ENCODE measurements around the gene HBD. TPM values are rescaled to one million over a fixed set of nuclear protein-coding genes. Genes with fewer than 3 reads are reported as not detected.

Gene HBD
- total RNA-seq, 1 donor from 2014 or later, result not detected

- DNase-seq (no peak), ATAC-seq (no peak)
- intact Hi-C loops (cut with DNase I), result no loop called here
- Histone ChIP-seq H3K9me3 (no peaks in the 10 kb centered on the region), H3K36me3 (no peaks in the 10 kb centered on the region), H3K27ac (no peak overlapping the region), H3K4me1 (no peaks in the 10 kb centered on the region), H3K27me3 (ENCODE audit: low read depth) (no peaks in the 10 kb centered on the region), H3K4me3 (no peak overlapping the region)
- TF ChIP-seq CTCF (IDR thresholded peaks at IDR 0.05), result no peak
Observed at GRCh38 chr11:5241458-5241857, 7.2 kb upstream of the HBD start.

GRCh38 chr11:5240458-5240857, 6.2 kb upstream of the HBD start:
- Histone ChIP-seq H3K27ac (no peak overlapping the region), H3K4me3 (no peak overlapping the region), H3K27me3 (ENCODE audit: low read depth) (no peaks in the 10 kb centered on the region), H3K36me3 (no peaks in the 10 kb centered on the region), H3K4me1 (no peaks in the 10 kb centered on the region), H3K9me3 (no peaks in the 10 kb centered on the region)
- no peak for TF ChIP-seq CTCF (IDR thresholded peaks at IDR 0.05)
- intact Hi-C loops (cut with DNase I), result no loop called here
- ATAC-seq, result no peak
- no peak for DNase-seq

DNA sequence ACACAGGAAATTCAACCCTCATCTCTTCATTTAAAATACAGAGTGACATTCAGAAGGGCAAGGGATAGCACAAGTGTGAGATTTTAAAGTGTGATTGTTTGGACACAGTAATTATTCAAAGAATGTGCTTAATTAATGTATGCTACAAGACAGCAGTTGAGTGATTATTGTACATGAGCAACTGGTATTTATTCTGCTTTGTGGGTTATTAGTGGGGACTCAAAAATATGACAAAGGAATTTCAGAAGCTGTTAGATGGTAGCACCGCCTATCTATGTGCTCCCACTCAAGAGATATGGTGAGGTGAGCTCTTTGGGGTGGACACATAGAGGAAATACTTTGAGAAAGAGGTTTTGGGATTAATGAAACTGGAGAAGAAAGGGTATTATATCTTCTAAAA, 5.8 kb upstream of the HBD start:
- no peak for DNase-seq
- TF ChIP-seq CTCF (IDR thresholded peaks at IDR 0.05), result no peak

GRCh38 chr11:5239046-5239445, 4.8 kb upstream of the HBD start:
- H3K9me3 ChIP-seq, result no peaks in the 10 kb centered on the region
- DNase-seq (no peak), ATAC-seq (no peak)
- no peaks in the 10 kb centered on the region for H3K4me1 ChIP-seq
- H3K27me3 ChIP-seq (ENCODE audit: low read depth), result no peaks in the 10 kb centered on the region
- H3K36me3 ChIP-seq, result no peaks in the 10 kb centered on the region
- TF ChIP-seq CTCF (IDR thresholded peaks at IDR 0.05), result no peak
- intact Hi-C loops (cut with DNase I), result no loop called here
- no peak overlapping the region for H3K4me3 ChIP-seq
- H3K27ac ChIP-seq, result no peak overlapping the region

More for the DNA sequence above, 5.8 kb upstream of the HBD start:
- no peaks in the 10 kb centered on the region for H3K4me1 ChIP-seq
- ATAC-seq, result no peak
- no peak overlapping the region for H3K27ac ChIP-seq
- no peaks in the 10 kb centered on the region for H3K27me3 ChIP-seq (ENCODE audit: low read depth)
- H3K9me3 ChIP-seq, result no peaks in the 10 kb centered on the region
- no peaks in the 10 kb centered on the region for H3K36me3 ChIP-seq
- intact Hi-C loops (cut with DNase I), result no loop called here
- no peak overlapping the region for H3K4me3 ChIP-seq

DNA sequence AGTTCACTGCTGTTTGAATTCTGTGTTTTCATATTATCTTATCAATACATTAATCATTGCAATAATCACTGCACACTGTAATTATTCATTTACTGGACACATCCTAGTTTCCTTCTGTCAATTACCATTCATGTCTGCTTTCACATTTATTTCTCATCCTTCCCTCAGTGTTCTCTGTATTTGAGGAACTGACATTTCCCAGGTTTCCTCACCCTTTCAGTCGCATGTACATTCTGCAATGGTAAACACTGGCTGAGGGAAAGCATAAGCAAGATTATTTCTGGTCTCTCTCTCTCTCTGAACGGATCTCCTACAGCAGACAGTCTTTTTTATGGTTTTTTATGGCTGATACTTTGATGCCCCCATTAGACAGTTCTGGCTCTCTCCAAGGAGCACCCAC, 4.2 kb upstream of the HBD start:
- TF ChIP-seq CTCF (IDR thresholded peaks at IDR 0.05), result no peak
- H3K4me1 ChIP-seq, result no peaks in the 10 kb centered on the region
- H3K36me3 ChIP-seq, result no peaks in the 10 kb centered on the region
- intact Hi-C loops (cut with DNase I), result no loop called here
- no peak for DNase-seq
- no peak for ATAC-seq
- no peaks in the 10 kb centered on the region for H3K9me3 ChIP-seq
- H3K27me3 ChIP-seq (ENCODE audit: low read depth), result no peaks in the 10 kb centered on the region
- H3K4me3 ChIP-seq, result no peak overlapping the region
- H3K27ac ChIP-seq, result no peak overlapping the region

GRCh38 chr11:5237420-5237819, 3.1 kb upstream of the HBD start:
- no peak for TF ChIP-seq CTCF (IDR thresholded peaks at IDR 0.05)
- Histone ChIP-seq H3K27ac (no peak overlapping the region), H3K4me1 (no peaks in the 10 kb centered on the region), H3K36me3 (no peaks in the 10 kb centered on the region), H3K27me3 (ENCODE audit: low read depth) (no peaks in the 10 kb centered on the region), H3K9me3 (no peaks in the 10 kb centered on the region), H3K4me3 (no peak overlapping the region)
- intact Hi-C loops (cut with DNase I), result no loop called here
- ATAC-seq, result no peak
- DNase-seq, result no peak
